ENCODE measurements around the gene TC2N. TPM values are rescaled to one million over a fixed set of nuclear protein-coding genes. Genes with fewer than 3 reads are reported as not detected.

TC2N gene
- total RNA-seq, 1 experiment from 2014 or later: 30.6 TPM

DNA sequence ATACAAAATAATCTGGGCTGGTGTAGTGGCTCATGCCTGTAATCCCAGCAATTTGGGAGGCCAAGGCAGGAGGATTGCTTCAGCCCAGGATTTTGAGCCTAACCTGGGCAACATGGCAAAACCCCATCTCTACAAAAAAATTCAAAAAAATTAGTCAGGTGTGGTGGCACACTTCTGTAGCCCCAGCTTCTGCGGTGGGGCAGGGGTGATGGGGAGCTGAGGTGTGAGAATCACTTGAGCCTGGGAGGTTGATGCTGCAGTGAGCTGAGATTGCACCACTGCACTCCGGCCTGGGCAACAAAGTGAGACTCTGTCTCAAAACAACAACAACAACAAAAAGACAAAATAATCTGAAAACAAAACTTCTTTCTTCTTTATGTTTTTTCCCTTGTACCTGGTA, 66.0 kb downstream of the TC2N start:
- Mint-ChIP-seq H3K36me3 (ENCODE audit: insufficient read depth, unreplicated experiment) (peaks cover 9% of the 10 kb centered on the region), H3K27ac (ENCODE audit: unreplicated experiment) (no peak overlapping the region), H3K4me3 (ENCODE audit: unreplicated experiment) (no peak overlapping the region), H3K9me3 (ENCODE audit: unreplicated experiment) (peaks cover 7% of the 10 kb centered on the region), H3K4me1 (ENCODE audit: low read depth, unreplicated experiment) (no peaks in the 10 kb centered on the region), H3K27me3 (ENCODE audit: insufficient read depth, unreplicated experiment) (no peaks in the 10 kb centered on the region)
- ChIA-PET POLR2A (interaction anchor here (0.7 kb wide), 1 partner anchor 69 kb away, joined by 3 read pairs; no protein-coding TSS in a partner anchor), CTCF (no interaction called here)
- no TSS peak for BruUV-seq (replicated peaks)
- intact Hi-C loops (cut with micrococcal nuclease; ENCODE audit: unreplicated experiment): no loop called here
- no peaks in the 10 kb centered on the region for H3K36me3 ChIP-seq (ENCODE audit: control insufficient read depth, insufficient read depth, low read length)
- TF ChIP-seq, protein P1, sequence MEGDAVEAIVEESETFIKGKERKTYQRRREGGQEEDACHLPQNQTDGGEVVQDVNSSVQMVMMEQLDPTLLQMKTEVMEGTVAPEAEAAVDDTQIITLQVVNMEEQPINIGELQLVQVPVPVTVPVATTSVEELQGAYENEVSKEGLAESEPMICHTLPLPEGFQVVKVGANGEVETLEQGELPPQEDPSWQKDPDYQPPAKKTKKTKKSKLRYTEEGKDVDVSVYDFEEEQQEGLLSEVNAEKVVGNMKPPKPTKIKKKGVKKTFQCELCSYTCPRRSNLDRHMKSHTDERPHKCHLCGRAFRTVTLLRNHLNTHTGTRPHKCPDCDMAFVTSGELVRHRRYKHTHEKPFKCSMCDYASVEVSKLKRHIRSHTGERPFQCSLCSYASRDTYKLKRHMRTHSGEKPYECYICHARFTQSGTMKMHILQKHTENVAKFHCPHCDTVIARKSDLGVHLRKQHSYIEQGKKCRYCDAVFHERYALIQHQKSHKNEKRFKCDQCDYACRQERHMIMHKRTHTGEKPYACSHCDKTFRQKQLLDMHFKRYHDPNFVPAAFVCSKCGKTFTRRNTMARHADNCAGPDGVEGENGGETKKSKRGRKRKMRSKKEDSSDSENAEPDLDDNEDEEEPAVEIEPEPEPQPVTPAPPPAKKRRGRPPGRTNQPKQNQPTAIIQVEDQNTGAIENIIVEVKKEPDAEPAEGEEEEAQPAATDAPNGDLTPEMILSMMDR (IDR thresholded peaks at IDR 0.05; ENCODE audit: insufficient read depth in 1 of 2, low read depth in 1 of 2, low read length in 1 of 2, severe bottlenecking in 1 of 2, unreplicated experiment in 1 of 2): no peak
- H3K27me3 ChIP-seq (replicated peaks; ENCODE audit: control insufficient read depth, insufficient read depth, low read length): no peaks in the 10 kb centered on the region
- no peak for DNase-seq
- no peak overlapping the region for H3K4me3 ChIP-seq (ENCODE audit: low read depth, low read length)
- 0 out of 2 replicates have a peak, but pooled peaks cover 4% of the 10 kb centered on the region for H3K9me3 ChIP-seq
- no peaks in the 10 kb centered on the region for H3K4me1 ChIP-seq

- CTCF ChIA-PET: no interaction called here
- H3K27me3 Mint-ChIP-seq (ENCODE audit: insufficient read depth, unreplicated experiment): no peaks in the 10 kb centered on the region
- no peaks in the 10 kb centered on the region for H3K27me3 ChIP-seq (replicated peaks; ENCODE audit: control insufficient read depth, insufficient read depth, low read length)
- intact Hi-C loops (cut with micrococcal nuclease; ENCODE audit: unreplicated experiment): no loop called here
- no peak overlapping the region for H3K4me3 ChIP-seq (ENCODE audit: low read depth, low read length)
- TF ChIP-seq, protein P1 (IDR thresholded peaks at IDR 0.05; ENCODE audit: insufficient read depth in 1 of 2, low read depth in 1 of 2, low read length in 1 of 2, severe bottlenecking in 1 of 2, unreplicated experiment in 1 of 2): no peak
- H3K4me1 Mint-ChIP-seq (ENCODE audit: low read depth, unreplicated experiment): no peaks in the 10 kb centered on the region
- H3K36me3 ChIP-seq (ENCODE audit: control insufficient read depth, insufficient read depth, low read length): peaks cover 1% of the 10 kb centered on the region; the same call in 1 of the 2 replicates
- no peak overlapping the region for H3K27ac Mint-ChIP-seq (ENCODE audit: unreplicated experiment)
- no TSS peak for BruUV-seq (replicated peaks)
- POLR2A ChIA-PET: no interaction called here
- no peaks in the 10 kb centered on the region for H3K9me3 Mint-ChIP-seq (ENCODE audit: unreplicated experiment)
- H3K36me3 Mint-ChIP-seq (ENCODE audit: insufficient read depth, unreplicated experiment): peaks cover 20% of the 10 kb centered on the region
- no peaks in the 10 kb centered on the region for H3K4me1 ChIP-seq
- no peak for DNase-seq
- H3K9me3 ChIP-seq: no peaks in the 10 kb centered on the region
- H3K4me3 Mint-ChIP-seq (ENCODE audit: unreplicated experiment): no peak overlapping the region
Observed at GRCh38 chr14:91796617-91797347, 70.6 kb downstream of the TC2N start.

GRCh38 chr14:91793704-91794103, 73.6 kb downstream of the TC2N start:
- intact Hi-C loops (cut with micrococcal nuclease; ENCODE audit: unreplicated experiment): no loop called here
- Histone ChIP-seq H3K36me3 (ENCODE audit: control insufficient read depth, insufficient read depth, low read length) (peaks cover 1% of the 10 kb centered on the region; the same call in 1 of the 2 replicates), H3K27me3 (replicated peaks; ENCODE audit: control insufficient read depth, insufficient read depth, low read length) (no peaks in the 10 kb centered on the region), H3K4me3 (ENCODE audit: low read depth, low read length) (no peak overlapping the region), H3K9me3 (no peaks in the 10 kb centered on the region), H3K4me1 (no peaks in the 10 kb centered on the region)
- H3K36me3 Mint-ChIP-seq (ENCODE audit: insufficient read depth, unreplicated experiment): peaks cover 29% of the 10 kb centered on the region
- CTCF ChIA-PET: no interaction called here
- POLR2A ChIA-PET: no interaction called here
- TF ChIP-seq, protein P1 (IDR thresholded peaks at IDR 0.05; ENCODE audit: insufficient read depth in 1 of 2, low read depth in 1 of 2, low read length in 1 of 2, severe bottlenecking in 1 of 2, unreplicated experiment in 1 of 2): no peak
- no peaks in the 10 kb centered on the region for H3K9me3 Mint-ChIP-seq (ENCODE audit: unreplicated experiment)
- H3K27ac Mint-ChIP-seq (ENCODE audit: unreplicated experiment): no peak overlapping the region
- BruUV-seq (replicated peaks): no TSS peak
- H3K4me3 Mint-ChIP-seq (ENCODE audit: unreplicated experiment): no peak overlapping the region
- no peaks in the 10 kb centered on the region for H3K27me3 Mint-ChIP-seq (ENCODE audit: insufficient read depth, unreplicated experiment)
- DNase-seq: no peak
- H3K4me1 Mint-ChIP-seq (ENCODE audit: low read depth, unreplicated experiment): no peaks in the 10 kb centered on the region

All from Caco-2 (cell line).